Breast epithelium (tissue), 3 donors: ENCODE measurements around the gene RBBP8.

Experiments
- CTCF ChIP-seq, 3 donors: fragments of 450-650 bp; IDR thresholded peaks; one replicate each; pipeline ENCODE4 v1.5.1; 2016 to 2017; ENCODE audit warnings: antibody characterized with exemption in 3 of 3, mild to moderate bottlenecking in 3 of 3, moderate library complexity in 3 of 3
- POLR2A ChIP-seq: fragments of 450-650 bp; IDR thresholded peaks from one replicate; pipeline ENCODE4 v1.6.1; 2016; ENCODE audit warnings: antibody characterized with exemption, mild to moderate bottlenecking, moderate library complexity

- TF ChIP-seq CTCF (IDR thresholded peaks at IDR 0.05): no peak
- TF ChIP-seq POLR2A: no peak
Observed at GRCh38 chr18:23069898-23070297, 136.8 kb downstream of the RBBP8 start.
